ENCODE measurements around the gene MYCN. TPM values are rescaled to one million over a fixed set of nuclear protein-coding genes. Genes with fewer than 3 reads are reported as not detected.

Gene MYCN
- total and polyA plus RNA-seq, 9 donors = 1.2 to 7.0 (median 2.7) TPM

DNA sequence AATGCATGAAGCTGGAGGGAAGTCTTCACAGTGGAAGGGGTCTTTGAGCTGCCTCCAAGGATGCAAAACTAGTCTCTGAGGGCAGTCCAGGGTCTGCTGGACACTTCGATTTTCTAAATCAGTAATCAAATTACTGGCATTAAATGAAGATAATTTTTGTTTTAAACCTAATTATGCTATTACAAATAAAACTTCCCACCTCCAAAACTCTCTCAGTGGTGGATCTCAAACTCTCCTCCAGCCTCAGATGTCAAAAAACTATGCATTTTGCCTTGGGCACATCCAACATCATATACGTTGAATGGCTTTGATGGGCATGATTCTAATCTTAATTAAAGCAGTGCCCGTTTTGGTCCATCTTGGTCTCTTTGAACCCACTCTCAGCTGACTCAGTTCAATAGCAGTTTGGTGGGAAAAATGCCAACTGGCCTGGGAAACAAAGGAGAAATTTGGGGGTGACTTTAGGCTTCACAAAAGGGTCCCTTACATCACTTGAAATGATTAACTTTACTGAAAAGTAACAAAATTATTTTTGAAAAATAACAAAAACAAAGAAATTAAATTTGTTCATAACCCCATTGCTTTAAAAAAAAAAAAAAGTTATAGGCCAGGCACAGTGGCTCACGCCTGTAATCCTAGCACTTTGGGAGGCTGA lies 5.9 kb upstream of the MYCN start:
- no peaks in the 10 kb centered on the region for H3K36me3 ChIP-seq
- DNase-seq = no peak
- intact Hi-C loops (cut with DNase I) = no loop called here
- H3K9me3 ChIP-seq = no peaks in the 10 kb centered on the region
- no peaks in the 10 kb centered on the region for H3K27me3 ChIP-seq
- H3K27ac ChIP-seq = no peak overlapping the region
- no peak for TF ChIP-seq EP300 (IDR thresholded peaks at IDR 0.05)
- H3K4me3 ChIP-seq = no peak overlapping the region
- 87 to 89% (median 89%) methylated on average over 4 of the region's 4 CpGs for WGBS, 3 donors
- no peaks in the 10 kb centered on the region for H3K4me1 ChIP-seq (ENCODE audit: insufficient read depth)

DNA sequence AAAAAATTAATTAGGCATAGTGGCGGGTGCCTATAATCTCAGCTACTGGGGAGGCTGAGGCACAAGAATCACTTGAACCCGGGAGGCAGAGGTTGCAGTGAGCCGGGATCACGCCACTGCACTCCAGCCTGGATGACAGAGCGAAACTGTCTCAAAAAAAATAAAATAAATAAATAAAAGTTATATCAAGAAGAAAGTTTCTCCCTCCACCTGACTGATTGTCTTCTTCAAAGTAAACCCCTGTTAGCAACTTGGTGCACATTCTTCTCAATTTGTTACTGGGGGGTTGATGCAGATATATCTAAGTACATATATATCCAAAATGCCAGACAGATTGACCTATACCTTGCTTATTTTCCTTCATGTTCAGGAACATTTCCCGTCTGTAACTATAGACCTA lies 5.2 kb upstream of the MYCN start:
- no peak overlapping the region for H3K4me3 ChIP-seq
- intact Hi-C loops (cut with DNase I) = no loop called here
- H3K36me3 ChIP-seq = no peaks in the 10 kb centered on the region
- no peaks in the 10 kb centered on the region for H3K4me1 ChIP-seq (ENCODE audit: insufficient read depth)
- no peaks in the 10 kb centered on the region for H3K27me3 ChIP-seq
- no peak overlapping the region for H3K27ac ChIP-seq
- DNase-seq = no peak
- WGBS, 3 donors = 93 to 94% (median 94%) methylated on average over 6 of the region's 6 CpGs
- TF ChIP-seq EP300 (IDR thresholded peaks at IDR 0.05) (no peak), POLR2A (IDR thresholded peaks at IDR 0.05) (no peak)
- TF ChIP-seq, protein P1, sequence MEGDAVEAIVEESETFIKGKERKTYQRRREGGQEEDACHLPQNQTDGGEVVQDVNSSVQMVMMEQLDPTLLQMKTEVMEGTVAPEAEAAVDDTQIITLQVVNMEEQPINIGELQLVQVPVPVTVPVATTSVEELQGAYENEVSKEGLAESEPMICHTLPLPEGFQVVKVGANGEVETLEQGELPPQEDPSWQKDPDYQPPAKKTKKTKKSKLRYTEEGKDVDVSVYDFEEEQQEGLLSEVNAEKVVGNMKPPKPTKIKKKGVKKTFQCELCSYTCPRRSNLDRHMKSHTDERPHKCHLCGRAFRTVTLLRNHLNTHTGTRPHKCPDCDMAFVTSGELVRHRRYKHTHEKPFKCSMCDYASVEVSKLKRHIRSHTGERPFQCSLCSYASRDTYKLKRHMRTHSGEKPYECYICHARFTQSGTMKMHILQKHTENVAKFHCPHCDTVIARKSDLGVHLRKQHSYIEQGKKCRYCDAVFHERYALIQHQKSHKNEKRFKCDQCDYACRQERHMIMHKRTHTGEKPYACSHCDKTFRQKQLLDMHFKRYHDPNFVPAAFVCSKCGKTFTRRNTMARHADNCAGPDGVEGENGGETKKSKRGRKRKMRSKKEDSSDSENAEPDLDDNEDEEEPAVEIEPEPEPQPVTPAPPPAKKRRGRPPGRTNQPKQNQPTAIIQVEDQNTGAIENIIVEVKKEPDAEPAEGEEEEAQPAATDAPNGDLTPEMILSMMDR (IDR thresholded peaks at IDR 0.05) = no peak
- H3K9me3 ChIP-seq = no peaks in the 10 kb centered on the region

DNA sequence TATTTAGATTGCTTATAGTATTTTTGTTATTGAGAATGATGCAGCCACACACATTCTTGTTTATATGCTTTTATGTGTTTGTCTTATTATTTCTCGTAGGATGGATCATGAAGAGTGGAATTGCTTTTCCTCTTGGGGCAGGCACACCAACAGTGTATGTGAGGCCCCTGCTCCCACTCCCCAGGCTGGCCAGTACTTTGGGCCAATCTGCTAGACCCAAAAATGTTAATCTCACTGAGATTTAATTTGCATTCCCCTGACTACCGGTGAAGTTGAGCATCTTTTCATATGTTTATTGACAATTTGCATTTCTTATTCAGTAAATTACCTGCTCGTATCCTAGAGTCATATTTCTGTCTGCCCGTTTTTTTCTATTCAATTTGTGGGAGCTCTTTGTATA lies 4.7 kb upstream of the MYCN start:
- DNase-seq = no peak
- intact Hi-C loops (cut with DNase I) = no loop called here
- H3K4me3 ChIP-seq = no peak overlapping the region
- H3K27me3 ChIP-seq = no peaks in the 10 kb centered on the region
- H3K36me3 ChIP-seq = no peaks in the 10 kb centered on the region
- TF ChIP-seq, protein P1 (IDR thresholded peaks at IDR 0.05) = no peak
- TF ChIP-seq POLR2A (IDR thresholded peaks at IDR 0.05) = no peak
- TF ChIP-seq EP300 (IDR thresholded peaks at IDR 0.05) = no peak
- H3K4me1 ChIP-seq (ENCODE audit: insufficient read depth) = no peaks in the 10 kb centered on the region
- no peak overlapping the region for H3K27ac ChIP-seq
- WGBS, 3 donors = 60 to 87% (median 81%) methylated on average over 4 of the region's 4 CpGs
- no peaks in the 10 kb centered on the region for H3K9me3 ChIP-seq

DNA sequence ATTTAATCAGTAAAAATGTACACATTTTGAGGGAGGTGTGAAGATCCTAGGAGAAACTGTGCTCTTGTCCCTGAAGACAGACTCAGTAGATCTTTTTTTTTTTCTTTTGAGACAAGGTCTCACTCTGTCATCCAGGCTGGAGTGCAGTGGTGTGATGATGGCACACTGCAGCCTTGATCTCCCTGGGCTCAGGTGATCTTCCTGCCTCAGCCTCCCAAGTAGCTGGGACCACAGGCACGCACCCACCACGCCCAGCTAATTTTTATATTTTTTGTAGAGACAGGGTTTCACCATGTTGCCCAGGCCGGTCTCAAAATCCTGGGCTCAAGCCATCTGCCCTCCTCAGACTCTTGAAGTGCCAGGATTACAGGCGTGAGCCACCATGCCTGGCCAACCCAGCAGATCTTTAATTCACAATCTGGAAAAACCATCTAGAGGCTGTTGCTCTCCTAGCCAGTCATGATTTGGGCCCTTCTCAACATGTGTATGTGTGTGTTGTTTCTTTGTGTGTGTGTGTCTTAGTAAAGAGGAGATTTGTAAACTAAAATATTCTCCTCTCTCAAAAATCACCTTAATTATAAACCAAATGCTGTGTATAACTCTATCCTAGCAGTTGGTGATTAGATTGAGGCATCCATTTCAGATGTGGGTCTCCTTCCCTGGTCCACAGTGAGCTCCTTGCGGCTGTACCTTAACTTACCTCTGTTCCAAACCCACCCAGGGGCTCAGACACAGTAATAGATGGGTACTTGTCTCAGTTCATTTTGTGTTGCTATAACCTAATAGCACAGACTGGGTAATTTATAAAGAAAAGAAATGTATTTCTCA lies 3.9 kb upstream of the MYCN start:
- TF ChIP-seq EP300 (IDR thresholded peaks at IDR 0.05) (no peak), POLR2A (IDR thresholded peaks at IDR 0.05) (no peak)
- TF ChIP-seq, protein P1 (IDR thresholded peaks at IDR 0.05) = no peak
- intact Hi-C loops (cut with DNase I) = no loop called here
- no peaks in the 10 kb centered on the region for H3K4me1 ChIP-seq (ENCODE audit: insufficient read depth)
- no peak overlapping the region for H3K4me3 ChIP-seq
- H3K9me3 ChIP-seq = no peaks in the 10 kb centered on the region
- 92 to 96% (median 92%) methylated on average over 5 of the region's 5 CpGs for WGBS, 3 donors
- no peaks in the 10 kb centered on the region for H3K36me3 ChIP-seq
- H3K27me3 ChIP-seq = no peaks in the 10 kb centered on the region
- DNase-seq = no peak
- H3K27ac ChIP-seq = no peak overlapping the region

Measured in ovary (tissue), 9 donors.